Peyer's patch (tissue), 4 donors: ENCODE results near the gene LRRK1.

Source experiments
- CTCF ChIP-seq, 6 experiments: fragments of 450-650 bp in 4 of 6; fragments of 200-600 bp in 2 of 6; sonication (generic) in 1 of 6; IDR thresholded peaks; one replicate each; pipeline ENCODE4 v1.5.1; 2017 to 2019; ENCODE audit warnings: antibody characterized with exemption in 6 of 6, mild to moderate bottlenecking in 3 of 6, moderate library complexity in 1 of 6
- POLR2A ChIP-seq, 2 donors: fragments of 450-650 bp; IDR thresholded peaks; one replicate each; pipeline ENCODE4 v1.5.1; 2017; ENCODE audit warnings: antibody characterized with exemption in 2 of 2, mild to moderate bottlenecking in 2 of 2, moderate library complexity in 2 of 2

GRCh38 chr15:101018450-101018849, 99.3 kb downstream of the LRRK1 start:
- TF ChIP-seq CTCF (IDR thresholded peaks at IDR 0.05) (no peak), POLR2A (IDR thresholded peaks at IDR 0.05) (no peak)
